A549 (cell line): ENCODE measurements around the gene CLCN4.

Experiments
- BHLHE40 ChIP-seq: IDR thresholded peaks from 2 replicates; pipeline ENCODE4 v1.6.1; 2012; ENCODE audit warnings: low read depth, low read length, inconsistent platforms
- ESRRA ChIP-seq: fragments of 150-350 bp; IDR thresholded peaks from 2 replicates; pipeline ENCODE4 v1.6.1; 2014; ENCODE audit warnings: mild to moderate bottlenecking, low read length, borderline replicate concordance
- JUNB ChIP-seq: fragments of >200 bp; sonication (Bioruptor Twin); formaldehyde crosslinking; IDR thresholded peaks from 2 replicates; pipeline ENCODE4 v1.6.1; 2016
- POLR2A ChIP-seq: IDR thresholded peaks from 2 replicates; pipeline ENCODE4 v1.6.1; 2012; ENCODE audit warnings: mild to moderate bottlenecking, low read length
- REST ChIP-seq: fragments of 200-600 bp; sonication (generic); IDR thresholded peaks from 2 replicates; pipeline ENCODE4 v1.6.1; 2016; ENCODE audit warnings: antibody characterized with exemption, mild to moderate bottlenecking, moderate library complexity
- SMC3 ChIP-seq: fragments of >200 bp; sonication (Bioruptor Twin); formaldehyde crosslinking; IDR thresholded peaks from 3 replicates; pipeline ENCODE4 v1.6.1; 2018; ENCODE audit warnings: inconsistent platforms
- USF2 ChIP-seq: fragments of 450-650 bp; IDR thresholded peaks from 2 replicates; pipeline ENCODE4 v1.6.1; 2014; ENCODE audit warnings: antibody characterized with exemption
- TF ChIP-seq, protein P1 (sequence below): fragments of >200 bp; sonication (Bioruptor Twin); formaldehyde crosslinking; IDR thresholded peaks from 3 replicates; pipeline ENCODE4 v1.5.1; 2016

GRCh38 chrX:10190367-10190766, 33.6 kb downstream of the CLCN4 start:
- TF ChIP-seq JUNB, result no peak
- TF ChIP-seq USF2, result no peak
- TF ChIP-seq REST, result no peak
- no peak for TF ChIP-seq POLR2A
- peak; percentile 94 for TF ChIP-seq SMC3
- TF ChIP-seq, protein P1, sequence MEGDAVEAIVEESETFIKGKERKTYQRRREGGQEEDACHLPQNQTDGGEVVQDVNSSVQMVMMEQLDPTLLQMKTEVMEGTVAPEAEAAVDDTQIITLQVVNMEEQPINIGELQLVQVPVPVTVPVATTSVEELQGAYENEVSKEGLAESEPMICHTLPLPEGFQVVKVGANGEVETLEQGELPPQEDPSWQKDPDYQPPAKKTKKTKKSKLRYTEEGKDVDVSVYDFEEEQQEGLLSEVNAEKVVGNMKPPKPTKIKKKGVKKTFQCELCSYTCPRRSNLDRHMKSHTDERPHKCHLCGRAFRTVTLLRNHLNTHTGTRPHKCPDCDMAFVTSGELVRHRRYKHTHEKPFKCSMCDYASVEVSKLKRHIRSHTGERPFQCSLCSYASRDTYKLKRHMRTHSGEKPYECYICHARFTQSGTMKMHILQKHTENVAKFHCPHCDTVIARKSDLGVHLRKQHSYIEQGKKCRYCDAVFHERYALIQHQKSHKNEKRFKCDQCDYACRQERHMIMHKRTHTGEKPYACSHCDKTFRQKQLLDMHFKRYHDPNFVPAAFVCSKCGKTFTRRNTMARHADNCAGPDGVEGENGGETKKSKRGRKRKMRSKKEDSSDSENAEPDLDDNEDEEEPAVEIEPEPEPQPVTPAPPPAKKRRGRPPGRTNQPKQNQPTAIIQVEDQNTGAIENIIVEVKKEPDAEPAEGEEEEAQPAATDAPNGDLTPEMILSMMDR, result peak; percentile 83
- TF ChIP-seq ESRRA, result no peak
- no peak for TF ChIP-seq BHLHE40
